Fibroblast of villous mesenchyme (primary cell): Measurements from ENCODE around the gene DNAI4. TPM values are rescaled to one million over a fixed set of nuclear protein-coding genes. Genes with fewer than 3 reads are reported as not detected.

Experiments
- DNase-seq: peaks from one replicate; pipeline ENCODE4 v3.0.0-alpha.2; 2010; ENCODE audit warnings: low read depth
- H3K4me3 ChIP-seq: 2 replicates; pipeline ENCODE4 v1.5.1; 2011; ENCODE audit warnings: low read depth, mild to moderate bottlenecking, low read length
- total RNA-seq: library from RNA; depleted of rRNA; stranded (reverse); fragments of >200 nt; gene quantifications from 2 replicates; pipeline ENCODE4 v1.2.3, GENCODE V29; 2012
- TF ChIP-seq, protein P1 (sequence below): IDR thresholded peaks from 2 replicates; pipeline ENCODE4 v1.5.1; 2012; ENCODE audit warnings: low read depth, mild to moderate bottlenecking, low read length; ENCODE audit not compliant: insufficient read depth

DNAI4 gene
- total RNA-seq, 1 donor = 9.9 TPM

GRCh38 chr1:66933887-66934700 is 9.4 kb upstream of the DNAI4 start:
- peak overlapping the region; percentile 89 for H3K4me3 ChIP-seq
- TF ChIP-seq, protein P1, sequence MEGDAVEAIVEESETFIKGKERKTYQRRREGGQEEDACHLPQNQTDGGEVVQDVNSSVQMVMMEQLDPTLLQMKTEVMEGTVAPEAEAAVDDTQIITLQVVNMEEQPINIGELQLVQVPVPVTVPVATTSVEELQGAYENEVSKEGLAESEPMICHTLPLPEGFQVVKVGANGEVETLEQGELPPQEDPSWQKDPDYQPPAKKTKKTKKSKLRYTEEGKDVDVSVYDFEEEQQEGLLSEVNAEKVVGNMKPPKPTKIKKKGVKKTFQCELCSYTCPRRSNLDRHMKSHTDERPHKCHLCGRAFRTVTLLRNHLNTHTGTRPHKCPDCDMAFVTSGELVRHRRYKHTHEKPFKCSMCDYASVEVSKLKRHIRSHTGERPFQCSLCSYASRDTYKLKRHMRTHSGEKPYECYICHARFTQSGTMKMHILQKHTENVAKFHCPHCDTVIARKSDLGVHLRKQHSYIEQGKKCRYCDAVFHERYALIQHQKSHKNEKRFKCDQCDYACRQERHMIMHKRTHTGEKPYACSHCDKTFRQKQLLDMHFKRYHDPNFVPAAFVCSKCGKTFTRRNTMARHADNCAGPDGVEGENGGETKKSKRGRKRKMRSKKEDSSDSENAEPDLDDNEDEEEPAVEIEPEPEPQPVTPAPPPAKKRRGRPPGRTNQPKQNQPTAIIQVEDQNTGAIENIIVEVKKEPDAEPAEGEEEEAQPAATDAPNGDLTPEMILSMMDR = no peak

GRCh38 chr1:66932291-66932690 is 7.6 kb upstream of the DNAI4 start:
- H3K4me3 ChIP-seq = peak overlapping the region; percentile 89
- DNase-seq = no peak
- TF ChIP-seq, protein P1 = no peak

More at GRCh38 chr1:66933887-66934700, 9.4 kb upstream of the DNAI4 start:
- DNase-seq = peak; percentile 48

DNA sequence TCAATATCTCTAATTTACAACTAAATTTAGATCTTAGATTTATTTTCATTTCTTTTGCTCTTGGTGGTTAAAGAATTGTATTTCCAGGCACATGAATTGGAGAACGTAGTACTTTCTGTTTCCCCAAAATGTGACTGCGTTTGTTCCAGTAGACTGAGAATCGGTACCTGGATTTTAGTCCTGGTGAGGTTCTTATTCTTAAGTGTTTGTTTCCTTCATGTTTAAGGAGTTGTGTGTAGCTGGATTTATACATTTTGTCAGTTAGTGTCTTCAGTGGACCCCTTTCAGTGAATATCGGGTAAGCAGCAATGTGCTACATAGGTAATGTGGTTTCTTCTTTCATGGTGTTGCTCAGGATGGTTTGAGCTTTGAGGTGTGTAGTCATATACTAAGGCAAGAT is 6.9 kb upstream of the DNAI4 start:
- H3K4me3 ChIP-seq = peak overlapping the region; percentile 89
- DNase-seq = no peak
- TF ChIP-seq, protein P1 = no peak

- H3K4me3 ChIP-seq = peak overlapping the region; percentile 89
- no peak for DNase-seq
- TF ChIP-seq, protein P1 = no peak
Observed at GRCh38 chr1:66930823-66931174, 6.1 kb upstream of the DNAI4 start.

DNA sequence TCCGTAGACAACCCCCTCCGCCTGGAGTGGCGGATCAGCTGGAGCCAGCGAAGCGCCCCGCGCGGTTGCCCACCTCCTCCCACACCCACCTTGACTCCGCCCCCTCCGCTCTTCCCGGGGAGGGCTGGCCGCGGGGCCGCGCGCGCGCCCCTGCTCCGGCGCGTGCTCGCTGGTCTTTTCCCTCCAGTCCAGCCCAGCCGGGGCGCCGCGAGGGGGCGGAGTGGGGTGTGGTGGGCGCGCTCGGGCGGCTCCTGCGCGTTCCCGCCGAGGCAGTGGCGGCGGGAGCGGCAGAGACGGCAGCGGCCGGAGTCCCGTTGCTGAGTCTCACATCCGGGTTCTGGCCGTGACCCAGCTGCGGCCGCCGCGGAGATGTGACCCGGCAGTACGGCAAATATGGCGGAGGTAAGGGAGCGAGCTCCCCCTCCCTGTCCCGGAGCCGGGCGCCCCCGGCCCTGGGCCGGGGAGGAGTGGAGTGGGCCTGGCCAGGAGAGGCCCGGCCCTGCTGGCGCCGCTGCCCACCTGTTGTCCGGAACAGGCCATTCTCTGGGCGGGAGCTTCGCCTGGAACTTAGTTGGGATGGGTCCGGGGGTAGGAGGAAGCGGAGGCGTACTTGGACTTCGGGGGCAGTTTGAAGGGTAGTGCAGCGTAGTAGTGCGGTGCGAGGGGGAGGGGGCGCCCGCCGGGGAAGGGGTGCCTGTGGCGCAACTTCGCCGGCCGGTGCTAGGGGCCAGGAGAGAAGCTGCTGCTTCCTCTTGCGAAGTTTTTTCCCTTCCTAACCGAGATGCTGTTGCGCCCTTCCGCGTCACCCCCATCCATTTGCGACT is 5.6 kb upstream of the DNAI4 start:
- TF ChIP-seq, protein P1 = peak; percentile 30
- H3K4me3 ChIP-seq = peak overlapping the region; percentile 89
- DNase-seq = peak; percentile 95

DNA sequence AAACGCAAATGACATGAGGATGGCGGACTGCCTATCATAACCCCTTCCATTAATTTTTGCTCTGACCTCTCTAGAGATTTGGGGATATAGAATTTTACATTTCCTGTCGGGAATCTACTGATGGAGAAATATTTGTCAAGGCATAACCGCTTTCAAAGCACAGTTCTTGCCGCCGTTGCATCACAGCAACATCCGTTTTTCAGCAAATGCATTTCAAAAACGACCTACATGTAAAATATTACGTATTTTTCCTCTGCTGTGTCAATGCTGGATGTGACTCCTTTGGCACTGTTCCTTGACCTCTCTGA is 5.0 kb upstream of the DNAI4 start:
- H3K4me3 ChIP-seq = peak overlapping the region; percentile 89
- DNase-seq = no peak
- TF ChIP-seq, protein P1 = no peak
